Stimulated activated CD8-positive, alpha-beta memory T cell treated with anti-CD3 and anti-CD28 coated beads, Interleukin-12 subunit alpha, Interleukin-12 subunit beta, amount 100 ng/mL, for 4 hours (primary cell): ENCODE data around the gene PRKG1.

Experiments
- DNase-seq: peaks from one replicate; pipeline ENCODE4 v3.0.0-alpha.2; 2020; ENCODE audit warnings: low read depth

Gene PRKG1

GRCh38 chr10:51760864-51761640 lies 686.8 kb downstream of the PRKG1 start:
- no peak for DNase-seq

- no peak for DNase-seq
Observed at GRCh38 chr10:51763746-51764145, 689.5 kb downstream of the PRKG1 start.

GRCh38 chr10:51765284-51765971 lies 691.1 kb downstream of the PRKG1 start:
- no peak for DNase-seq

GRCh38 chr10:51766423-51767102 lies 692.3 kb downstream of the PRKG1 start:
- no peak for DNase-seq

- DNase-seq, result no peak
Observed at GRCh38 chr10:51767103-51767763, 692.9 kb downstream of the PRKG1 start.

- no peak for DNase-seq
Observed at GRCh38 chr10:51768886-51769465, 694.7 kb downstream of the PRKG1 start.

GRCh38 chr10:51770709-51771108 lies 696.4 kb downstream of the PRKG1 start:
- no peak for DNase-seq

GRCh38 chr10:51772387-51772786 lies 698.1 kb downstream of the PRKG1 start:
- DNase-seq, result no peak

- no peak for DNase-seq
Observed at GRCh38 chr10:51773681-51774080, 699.4 kb downstream of the PRKG1 start.

- DNase-seq, result no peak
Observed at GRCh38 chr10:51783941-51784340, 709.7 kb downstream of the PRKG1 start.

- no peak for DNase-seq
Observed at GRCh38 chr10:51786016-51786683, 711.9 kb downstream of the PRKG1 start.

GRCh38 chr10:51786684-51787035 lies 712.4 kb downstream of the PRKG1 start:
- no peak for DNase-seq

GRCh38 chr10:51788273-51788672 lies 714.0 kb downstream of the PRKG1 start:
- DNase-seq, result no peak

GRCh38 chr10:51789118-51789517 lies 714.8 kb downstream of the PRKG1 start:
- DNase-seq, result no peak

GRCh38 chr10:51789903-51790302 lies 715.6 kb downstream of the PRKG1 start:
- no peak for DNase-seq

- DNase-seq, result no peak
Observed at GRCh38 chr10:51792678-51793077, 718.4 kb downstream of the PRKG1 start.

GRCh38 chr10:51800121-51800520 lies 725.8 kb downstream of the PRKG1 start:
- no peak for DNase-seq

GRCh38 chr10:51800725-51801424 lies 726.6 kb downstream of the PRKG1 start:
- DNase-seq, result no peak

- DNase-seq, result no peak
Observed at GRCh38 chr10:51802030-51802429, 727.7 kb downstream of the PRKG1 start.

GRCh38 chr10:51804866-51805265 lies 730.6 kb downstream of the PRKG1 start:
- no peak for DNase-seq
